Caco-2 (cell line): ENCODE results near the gene ANKRD16. TPM values are rescaled to one million over a fixed set of nuclear protein-coding genes. Genes with fewer than 3 reads are reported as not detected.
A peak's percentile ranks its signal among the peaks of the same experiment; 100 is the strongest.

ENCODE experiments used
- BruUV-seq: library from RNA; stranded (reverse); fragments of 400-500 nt; replicated peaks from 2 replicates; lab custom pipeline; 2021; lab: Mats Ljungman, UMichigan
- CTCF ChIA-PET: fragments of 300-600 bp; sonication (Branson Sonifier 250); formaldehyde crosslinking; loops from one replicate; lab custom pipeline; 2022; ENCODE audit warnings: antibody characterized with exemption; lab: Charles Lee
- POLR2A ChIA-PET: fragments of 300-600 bp; sonication (Branson Sonifier 250); formaldehyde crosslinking; loops from one replicate; lab custom pipeline; 2022; ENCODE audit warnings: antibody characterized with exemption; lab: Charles Lee
- DNase-seq, 2 experiments: peaks; one replicate each; pipeline versions ENCODE4 v3.0.0 to v3.0.0-alpha.2; 2020 to 2022
- H3K27me3 ChIP-seq: replicated peaks from 2 replicates; pipeline ENCODE4 v1.6.0; 2011; ENCODE audit warnings: low read length; ENCODE audit not compliant: control insufficient read depth, insufficient read depth
- H3K36me3 ChIP-seq: 2 replicates; pipeline ENCODE4 v1.5.1; 2011; ENCODE audit warnings: low read length; ENCODE audit not compliant: control insufficient read depth, insufficient read depth
- H3K4me1 ChIP-seq: fragments of 250-450 bp; sonication (Bioruptor Pico); 2 replicates; pipeline ENCODE4 v1.5.1; 2020; ENCODE audit warnings: mild to moderate bottlenecking
- H3K4me3 ChIP-seq: 2 replicates; pipeline ENCODE4 v1.5.1; 2011; ENCODE audit warnings: low read depth, mild to moderate bottlenecking, control low read depth, low read length
- H3K9me3 ChIP-seq: fragments of 250-450 bp; sonication (Bioruptor Pico); 2 replicates; pipeline ENCODE4 v1.5.1; 2020; ENCODE audit warnings: mild to moderate bottlenecking, moderate library complexity
- H3K27ac Mint-ChIP-seq: one replicate; pipeline ENCODE4 v1.8.0; 2022; ENCODE audit warnings: mixed read lengths; ENCODE audit not compliant: unreplicated experiment
- H3K27me3 Mint-ChIP-seq: one replicate; pipeline ENCODE4 v1.8.0; 2022; ENCODE audit warnings: mixed read lengths; ENCODE audit not compliant: insufficient read depth, unreplicated experiment
- H3K36me3 Mint-ChIP-seq: one replicate; pipeline ENCODE4 v1.8.0; 2022; ENCODE audit warnings: mild to moderate bottlenecking, mixed read lengths; ENCODE audit not compliant: insufficient read depth, unreplicated experiment
- H3K4me1 Mint-ChIP-seq: one replicate; pipeline ENCODE4 v1.8.0; 2022; ENCODE audit warnings: low read depth, mixed read lengths; ENCODE audit not compliant: unreplicated experiment
- H3K4me3 Mint-ChIP-seq: one replicate; pipeline ENCODE4 v1.8.0; 2022; ENCODE audit warnings: mild to moderate bottlenecking, moderate library complexity, mixed read lengths; ENCODE audit not compliant: unreplicated experiment
- H3K9me3 Mint-ChIP-seq: one replicate; pipeline ENCODE4 v1.8.0; 2022; ENCODE audit warnings: mixed read lengths; ENCODE audit not compliant: unreplicated experiment
- intact Hi-C: fragments of 100-400 bp; cut with micrococcal nuclease; formaldehyde crosslinking; loops from one replicate; pipeline ENCODE4 v1.10.0; 2022; ENCODE audit not compliant: unreplicated experiment
- total RNA-seq: library from RNA; stranded (reverse); gene quantifications from 2 replicates; pipeline ENCODE4 v1.2.3, GENCODE V29; 2022
- TF ChIP-seq, protein P1 (sequence below), 2 experiments: fragments of 200-600 bp in 1 of 2; IDR thresholded peaks; 1 replicate in 1 of 2; 2 replicates in 1 of 2; pipeline versions ENCODE4 v1.5.1 to v1.8.0; 2011 to 2022; ENCODE audit warnings: antibody characterized with exemption in 1 of 2, control low read depth in 1 of 2, inconsistent platforms in 1 of 2, low read depth in 1 of 2, low read length in 1 of 2, mild to moderate bottlenecking in 1 of 2, moderate library complexity in 1 of 2; ENCODE audit not compliant: insufficient read depth in 1 of 2, severe bottlenecking in 1 of 2, unreplicated experiment in 1 of 2

Gene ANKRD16
- total RNA-seq, 1 experiment from 2014 or later = 20.2 TPM

DNA sequence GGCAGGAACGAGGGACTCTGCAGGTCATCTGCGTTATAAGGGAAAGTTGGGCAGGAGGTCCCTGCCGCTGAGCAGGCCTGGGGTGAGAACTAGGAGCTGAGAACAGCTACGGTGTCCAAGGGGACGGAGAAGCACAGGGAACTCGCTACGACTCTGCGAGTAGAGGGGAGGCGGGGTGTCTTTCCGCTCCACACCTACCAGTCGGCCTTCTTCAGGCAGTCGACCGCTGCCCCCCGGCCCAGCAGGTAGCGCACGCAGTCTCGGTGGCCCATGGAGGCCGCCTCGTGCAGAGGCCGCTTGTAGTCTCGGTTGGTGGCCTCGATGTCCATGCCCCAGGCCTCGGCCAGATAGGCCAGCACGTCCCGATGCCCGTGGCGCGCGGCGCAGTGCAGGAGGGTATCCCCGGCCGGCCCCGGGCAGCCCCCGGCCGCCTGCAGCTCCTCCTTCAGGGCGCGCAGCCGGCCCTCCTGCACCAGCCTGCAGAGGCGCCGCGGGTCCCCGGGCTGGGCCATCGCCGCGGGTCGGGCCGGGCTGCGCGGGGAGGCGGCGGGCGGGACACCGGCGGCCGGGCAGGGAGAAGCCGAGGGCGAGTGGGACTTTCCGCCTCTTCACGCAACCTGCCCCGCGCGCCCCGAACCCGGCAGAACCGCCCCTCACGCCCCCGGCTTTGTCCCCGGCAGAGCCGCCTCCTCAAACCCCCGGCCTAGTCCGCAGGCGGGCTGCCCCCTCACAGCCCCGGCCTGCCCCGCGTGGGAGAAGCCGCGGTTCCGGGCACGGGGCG, 660 bp downstream of the ANKRD16 start:
- Mint-ChIP-seq H3K36me3 (peaks cover 73% of the 10 kb centered on the region), H3K4me3 (peak overlapping the region; percentile 85), H3K4me1 (peaks cover 27% of the 10 kb centered on the region), H3K27ac (peak overlapping the region; percentile 71), H3K9me3 (no peaks in the 10 kb centered on the region), H3K27me3 (no peaks in the 10 kb centered on the region)
- peak overlapping the region; percentile 93 for H3K4me3 ChIP-seq
- TF ChIP-seq, protein P1, sequence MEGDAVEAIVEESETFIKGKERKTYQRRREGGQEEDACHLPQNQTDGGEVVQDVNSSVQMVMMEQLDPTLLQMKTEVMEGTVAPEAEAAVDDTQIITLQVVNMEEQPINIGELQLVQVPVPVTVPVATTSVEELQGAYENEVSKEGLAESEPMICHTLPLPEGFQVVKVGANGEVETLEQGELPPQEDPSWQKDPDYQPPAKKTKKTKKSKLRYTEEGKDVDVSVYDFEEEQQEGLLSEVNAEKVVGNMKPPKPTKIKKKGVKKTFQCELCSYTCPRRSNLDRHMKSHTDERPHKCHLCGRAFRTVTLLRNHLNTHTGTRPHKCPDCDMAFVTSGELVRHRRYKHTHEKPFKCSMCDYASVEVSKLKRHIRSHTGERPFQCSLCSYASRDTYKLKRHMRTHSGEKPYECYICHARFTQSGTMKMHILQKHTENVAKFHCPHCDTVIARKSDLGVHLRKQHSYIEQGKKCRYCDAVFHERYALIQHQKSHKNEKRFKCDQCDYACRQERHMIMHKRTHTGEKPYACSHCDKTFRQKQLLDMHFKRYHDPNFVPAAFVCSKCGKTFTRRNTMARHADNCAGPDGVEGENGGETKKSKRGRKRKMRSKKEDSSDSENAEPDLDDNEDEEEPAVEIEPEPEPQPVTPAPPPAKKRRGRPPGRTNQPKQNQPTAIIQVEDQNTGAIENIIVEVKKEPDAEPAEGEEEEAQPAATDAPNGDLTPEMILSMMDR (IDR thresholded peaks at IDR 0.05; ENCODE audit: insufficient read depth in 1 of 2, low read depth in 1 of 2, low read length in 1 of 2, severe bottlenecking in 1 of 2, unreplicated experiment in 1 of 2) = peak in 1 of 2 experiments; percentile 11
- H3K4me1 ChIP-seq = peaks cover 7% of the 10 kb centered on the region; the same call in 1 of the 2 replicates
- no peaks in the 10 kb centered on the region for H3K9me3 ChIP-seq
- intact Hi-C loops = loop anchor here (1.0 kb wide), 1 partner anchor 76 kb away; the partner anchor contains the start of gene GDI2
- H3K27me3 ChIP-seq = no peaks in the 10 kb centered on the region
- POLR2A ChIA-PET = interaction anchor here (0.5 to 3.3 kb wide), 6 partner anchors 15 to 817 kb away, joined by 3 to 109 read pairs (median 6); partner anchors contain the start of gene GDI2
- H3K36me3 ChIP-seq = peaks cover 2% of the 10 kb centered on the region; the same call in 1 of the 2 replicates
- DNase-seq = peak; percentile 66 to 77
- no TSS peak for BruUV-seq
- CTCF ChIA-PET = interaction anchor here (0.6 to 2.1 kb wide), 4 partner anchors 45 to 764 kb away, joined by 3 to 9 read pairs (median 4); partner anchors contain the start of genes GDI2 and PFKFB3

DNA sequence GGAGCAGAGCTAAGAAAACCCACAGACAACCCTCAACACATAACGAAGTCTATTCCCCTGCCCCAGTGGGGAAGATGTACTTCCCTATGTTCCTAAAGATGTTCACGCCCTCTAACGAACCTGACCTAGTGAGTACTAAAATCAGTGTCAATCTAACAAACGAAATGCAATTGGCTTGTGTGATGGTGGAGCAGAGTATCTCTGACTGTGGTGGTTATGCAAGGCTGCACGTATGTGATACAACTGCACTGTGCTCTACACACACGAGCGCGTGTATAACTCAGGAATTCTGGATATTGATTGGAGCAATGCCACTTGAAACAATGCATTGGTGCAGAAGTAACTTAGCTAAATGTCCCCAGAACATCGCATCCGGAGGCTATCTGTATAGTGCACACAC, 1.3 kb downstream of the ANKRD16 start:
- H3K4me3 Mint-ChIP-seq = peak overlapping the region; percentile 85
- H3K27me3 Mint-ChIP-seq = no peaks in the 10 kb centered on the region
- H3K4me1 Mint-ChIP-seq = peaks cover 24% of the 10 kb centered on the region
- BruUV-seq = no TSS peak
- Histone ChIP-seq H3K27me3 (no peaks in the 10 kb centered on the region), H3K36me3 (peaks cover 2% of the 10 kb centered on the region; the same call in 1 of the 2 replicates), H3K4me1 (peaks cover 7% of the 10 kb centered on the region; the same call in 1 of the 2 replicates), H3K4me3 (peak overlapping the region; percentile 93), H3K9me3 (no peaks in the 10 kb centered on the region)
- H3K36me3 Mint-ChIP-seq = peaks cover 72% of the 10 kb centered on the region
- H3K27ac Mint-ChIP-seq = peak overlapping the region; percentile 71
- H3K9me3 Mint-ChIP-seq = no peaks in the 10 kb centered on the region
- DNase-seq = peak in 1 of 2 experiments; percentile 29
- CTCF ChIA-PET = interaction anchor here (2.1 kb wide), 1 partner anchor 74 kb away, joined by 9 read pairs; the partner anchor contains the start of gene GDI2
- intact Hi-C loops = no loop called here
- POLR2A ChIA-PET = interaction anchor here (0.5 to 3.3 kb wide), 2 partner anchors 75 to 516 kb away, joined by 4 to 109 read pairs; partner anchors contain the start of gene GDI2
- TF ChIP-seq, protein P1 (IDR thresholded peaks at IDR 0.05; ENCODE audit: insufficient read depth in 1 of 2, low read depth in 1 of 2, low read length in 1 of 2, severe bottlenecking in 1 of 2, unreplicated experiment in 1 of 2) = no peak

DNA sequence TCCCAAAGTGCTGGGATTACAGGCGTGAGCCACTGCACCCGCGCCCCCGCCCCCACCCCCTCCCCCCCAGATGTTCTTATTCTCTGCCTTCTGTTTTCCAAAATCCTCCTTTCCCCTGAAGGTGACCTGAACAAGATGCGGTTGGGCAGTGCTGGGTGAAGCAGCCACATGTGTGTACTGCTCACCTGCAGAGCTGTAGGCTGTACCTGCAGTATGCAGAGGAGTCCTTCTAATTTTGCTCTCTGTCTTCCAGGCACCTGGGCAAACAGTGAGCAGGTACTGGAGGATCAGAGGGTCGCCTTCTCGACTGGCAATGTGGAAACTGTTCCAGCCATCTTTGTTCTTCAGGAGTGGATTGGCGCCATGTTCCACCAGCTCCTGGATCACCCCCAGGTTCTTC, 2.1 kb downstream of the ANKRD16 start:
- Mint-ChIP-seq H3K4me1 (peaks cover 18% of the 10 kb centered on the region), H3K4me3 (peak overlapping the region; percentile 85), H3K27ac (no peak overlapping the region), H3K9me3 (no peaks in the 10 kb centered on the region), H3K27me3 (no peaks in the 10 kb centered on the region), H3K36me3 (peaks cover 72% of the 10 kb centered on the region)
- Histone ChIP-seq H3K9me3 (no peaks in the 10 kb centered on the region), H3K36me3 (peaks cover 4% of the 10 kb centered on the region), H3K4me1 (peaks cover 7% of the 10 kb centered on the region; the same call in 1 of the 2 replicates), H3K27me3 (no peaks in the 10 kb centered on the region), H3K4me3 (peak overlapping the region; percentile 93; the same call in 1 of the 2 replicates)
- CTCF ChIA-PET = no interaction called here
- no TSS peak for BruUV-seq
- intact Hi-C loops = no loop called here
- DNase-seq = no peak
- POLR2A ChIA-PET = interaction anchor here (3.3 kb wide), 1 partner anchor 74 kb away, joined by 109 read pairs; the partner anchor contains the start of gene GDI2
- TF ChIP-seq, protein P1 (IDR thresholded peaks at IDR 0.05; ENCODE audit: insufficient read depth in 1 of 2, low read depth in 1 of 2, low read length in 1 of 2, severe bottlenecking in 1 of 2, unreplicated experiment in 1 of 2) = no peak
